NAMALWA (cell line): ENCODE data around the gene RXFP1.

Experiments used
- DNase-seq: peaks from one replicate; pipeline ENCODE4 v3.0.0-alpha.2; 2015; ENCODE audit warnings: low spot score

Gene RXFP1

DNA sequence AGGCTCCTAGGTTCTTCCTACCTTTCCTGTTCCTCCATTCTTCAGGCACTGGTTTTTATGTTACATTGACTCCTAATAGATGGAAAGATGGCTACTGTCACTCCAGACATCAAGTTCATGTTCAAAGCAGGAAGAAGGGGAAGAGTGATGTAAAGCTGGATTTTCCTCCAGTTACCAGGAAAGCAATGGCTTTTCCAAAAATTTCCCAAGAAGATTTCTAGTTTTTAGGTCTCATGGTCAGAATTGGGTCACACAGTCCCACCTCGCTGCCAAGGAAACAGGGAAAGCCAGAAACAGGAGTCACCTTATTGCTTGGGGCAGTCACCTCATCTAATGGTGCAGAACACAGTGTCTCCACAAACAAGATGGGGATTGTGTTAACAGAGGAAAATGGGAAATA lies 21.5 kb downstream of the RXFP1 start:
- no peak for DNase-seq

DNA sequence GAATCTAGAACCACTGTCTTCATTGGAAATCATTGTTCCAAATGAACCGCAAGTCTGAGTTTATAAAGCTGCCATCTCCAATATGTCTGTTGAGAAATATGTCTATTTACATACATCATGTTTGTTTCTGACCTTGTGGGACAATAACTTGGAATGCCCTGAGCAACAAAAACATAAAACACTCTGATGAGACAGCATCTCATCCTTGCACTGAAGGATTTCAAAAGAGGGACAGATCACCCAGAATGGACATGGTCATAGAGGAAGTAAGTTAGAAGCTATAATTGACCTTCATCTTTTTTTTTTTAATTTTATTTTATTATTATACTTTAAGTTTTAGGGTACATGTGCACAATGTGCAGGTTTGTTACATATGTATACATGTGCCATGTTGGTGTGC lies 22.5 kb downstream of the RXFP1 start:
- DNase-seq: no peak

DNA sequence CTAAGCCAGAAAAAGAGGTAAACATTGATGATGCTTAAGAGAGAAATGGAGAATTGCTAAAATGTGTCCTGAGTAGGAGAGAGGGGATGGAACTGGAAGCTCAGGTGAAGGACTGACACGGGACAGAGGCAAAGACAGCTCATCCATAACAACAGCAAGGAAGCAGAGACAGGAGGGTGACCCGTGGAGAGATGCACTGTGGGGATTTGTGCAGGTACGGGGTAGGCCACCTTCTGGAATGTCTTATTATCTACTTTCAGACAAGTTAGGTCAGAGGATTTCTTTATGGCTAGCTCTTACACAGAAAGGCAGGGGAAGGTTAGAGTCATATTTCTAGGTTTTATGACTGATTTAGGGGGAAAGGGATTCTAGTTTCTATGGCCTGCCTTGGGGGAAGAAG lies 31.7 kb downstream of the RXFP1 start:
- DNase-seq: no peak

DNA sequence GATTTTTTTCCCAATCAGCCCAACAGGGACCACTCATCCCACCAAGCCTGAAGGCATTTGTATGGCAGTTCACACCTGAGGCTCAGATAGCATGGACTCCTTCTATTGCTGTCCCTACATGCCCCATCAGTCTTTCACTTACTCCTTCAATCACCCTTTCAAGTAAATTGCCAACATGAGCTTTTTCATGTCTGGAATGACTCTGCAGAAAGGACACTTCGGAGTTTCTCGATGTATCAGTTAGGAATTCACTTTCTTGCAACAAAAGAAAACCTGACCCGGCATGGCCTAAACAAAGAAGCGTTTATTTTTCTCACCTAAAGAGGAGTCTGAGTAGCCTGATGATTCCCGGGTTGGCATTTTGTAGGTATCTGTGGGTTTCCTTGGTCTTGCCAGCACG lies 38.6 kb downstream of the RXFP1 start:
- no peak for DNase-seq

DNA sequence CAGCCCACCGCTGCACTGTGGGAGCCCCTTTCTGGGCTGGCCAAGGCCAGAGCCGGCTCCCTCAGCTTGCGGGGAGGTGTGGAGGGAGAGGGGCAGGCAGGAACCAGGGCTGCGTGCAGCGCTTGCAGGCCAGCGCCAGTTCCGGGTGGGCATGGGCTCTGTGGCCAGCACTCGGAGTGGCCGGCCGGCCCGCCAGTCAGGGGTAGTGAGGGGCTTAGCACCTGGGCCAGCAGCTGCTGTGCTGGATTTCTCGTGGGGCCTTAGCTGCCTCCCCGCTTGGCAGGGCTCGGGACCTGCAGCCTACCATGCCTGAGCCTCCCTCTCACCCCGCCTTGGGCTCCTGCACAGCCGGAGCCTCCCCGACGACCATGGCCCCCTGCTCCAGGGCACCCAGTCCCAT lies 45.2 kb downstream of the RXFP1 start:
- DNase-seq: no peak

DNA sequence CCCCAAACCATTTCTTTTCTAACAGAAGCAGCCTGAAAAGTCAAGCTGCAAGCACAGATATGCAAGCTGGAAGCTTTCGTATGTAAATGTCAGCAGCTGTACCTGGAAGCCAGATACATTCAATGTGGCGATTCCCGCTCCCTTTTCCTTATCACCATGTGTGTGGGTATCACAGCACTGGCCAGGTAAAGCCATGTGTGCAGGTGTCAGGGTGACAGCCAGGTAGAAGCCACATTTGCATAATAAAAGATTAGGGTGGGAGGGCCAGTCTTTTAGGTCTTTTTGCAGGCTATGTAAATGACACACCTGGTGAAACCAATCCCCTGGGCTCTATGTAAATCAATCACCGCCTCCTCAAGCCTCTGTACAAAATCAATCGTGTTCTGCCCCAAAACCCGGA lies 50.1 kb downstream of the RXFP1 start:
- DNase-seq: no peak

DNA sequence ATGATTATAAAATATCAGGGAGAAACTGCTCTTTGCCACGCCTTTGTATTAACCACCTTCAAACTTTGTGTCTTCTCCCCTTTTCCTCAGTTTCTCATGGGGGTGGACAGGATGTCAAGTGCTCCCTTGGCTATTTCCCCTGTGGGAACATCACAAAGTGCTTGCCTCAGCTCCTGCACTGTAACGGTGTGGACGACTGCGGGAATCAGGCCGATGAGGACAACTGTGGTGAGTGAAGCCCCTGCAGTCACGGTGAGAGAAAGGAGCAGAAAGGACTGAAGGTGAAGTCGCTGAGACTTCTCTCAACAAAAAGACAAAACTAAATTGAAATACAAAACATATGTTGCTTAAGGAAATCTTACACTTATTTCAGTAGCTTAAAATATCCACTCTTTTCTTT lies 50.9 kb downstream of the RXFP1 start:
- DNase-seq: no peak

DNA sequence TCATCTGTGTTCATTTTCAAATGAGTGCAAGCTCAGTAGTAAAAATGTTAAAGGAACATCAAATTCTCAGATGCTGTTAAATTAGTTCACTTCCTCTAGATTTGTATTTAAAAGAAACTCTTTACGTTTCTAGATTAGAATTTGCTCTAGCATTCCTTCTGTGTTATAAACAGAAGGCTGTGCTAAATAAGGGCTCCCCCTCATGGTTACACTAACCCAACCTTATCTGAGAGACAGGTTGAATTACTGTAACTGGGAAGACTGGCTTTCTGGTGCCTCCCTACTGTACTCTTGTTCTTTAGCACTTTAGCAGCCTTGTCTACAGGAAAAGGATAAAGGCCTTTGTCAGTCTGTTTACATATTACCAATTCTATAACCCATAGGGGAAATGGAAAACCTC lies 56.8 kb downstream of the RXFP1 start:
- peak; percentile 38 for DNase-seq

DNA sequence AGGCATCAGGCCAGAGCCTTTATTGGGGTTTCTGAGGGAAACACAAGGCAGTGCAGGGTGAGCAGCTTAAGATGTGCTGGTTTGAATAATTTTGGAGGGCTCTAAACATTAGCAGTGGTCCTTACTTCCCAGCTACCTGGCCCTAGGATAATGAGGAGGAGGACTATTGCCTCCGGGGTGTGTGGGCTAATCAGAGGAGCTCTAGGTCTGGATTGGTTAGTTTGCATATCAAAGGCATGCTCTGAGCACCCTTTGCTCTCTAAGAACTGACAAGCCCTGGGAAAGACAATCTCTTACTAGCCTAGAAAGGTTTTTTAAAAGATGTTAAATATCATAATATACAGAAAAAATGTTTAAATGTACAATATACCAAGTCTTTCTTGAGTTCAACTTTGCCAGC lies 58.4 kb downstream of the RXFP1 start:
- DNase-seq: no peak

DNA sequence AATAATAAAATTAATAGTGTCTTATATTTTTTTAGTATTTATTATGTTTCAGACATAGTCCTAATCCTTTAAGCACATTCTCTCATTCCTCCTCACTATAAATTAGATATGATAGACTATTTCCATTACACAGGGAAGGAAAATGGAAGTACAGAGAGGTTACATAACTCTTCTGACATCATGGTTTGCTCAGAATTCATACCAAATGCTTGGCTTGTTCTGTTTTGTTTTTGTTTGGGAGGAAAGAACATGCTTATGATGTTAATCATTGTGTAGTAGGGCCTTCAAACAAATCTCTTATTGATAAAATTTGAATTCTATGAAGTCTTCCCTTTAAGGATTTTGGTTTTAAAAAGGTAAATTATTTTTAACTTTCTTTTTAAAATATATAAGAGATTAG lies 59.5 kb downstream of the RXFP1 start:
- no peak for DNase-seq

DNA sequence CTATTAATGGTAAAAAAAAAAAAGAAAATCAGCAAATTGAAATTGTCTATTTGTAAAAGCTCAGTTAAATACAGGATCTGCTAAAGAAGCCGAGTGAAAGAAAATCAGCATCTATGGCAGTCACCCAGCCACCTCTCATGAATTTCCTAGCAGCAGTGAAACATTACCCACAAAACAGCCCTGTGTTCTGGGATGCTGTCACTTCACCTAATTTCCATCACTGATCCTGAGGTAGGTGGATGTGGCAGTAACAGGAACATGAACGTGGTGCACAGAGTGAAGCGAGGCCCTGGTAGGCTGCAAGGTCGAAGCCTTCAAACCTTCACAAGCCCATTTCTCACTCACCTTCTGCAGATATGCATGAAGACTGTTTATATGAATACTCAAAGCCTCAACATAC lies 65.2 kb downstream of the RXFP1 start:
- no peak for DNase-seq

DNA sequence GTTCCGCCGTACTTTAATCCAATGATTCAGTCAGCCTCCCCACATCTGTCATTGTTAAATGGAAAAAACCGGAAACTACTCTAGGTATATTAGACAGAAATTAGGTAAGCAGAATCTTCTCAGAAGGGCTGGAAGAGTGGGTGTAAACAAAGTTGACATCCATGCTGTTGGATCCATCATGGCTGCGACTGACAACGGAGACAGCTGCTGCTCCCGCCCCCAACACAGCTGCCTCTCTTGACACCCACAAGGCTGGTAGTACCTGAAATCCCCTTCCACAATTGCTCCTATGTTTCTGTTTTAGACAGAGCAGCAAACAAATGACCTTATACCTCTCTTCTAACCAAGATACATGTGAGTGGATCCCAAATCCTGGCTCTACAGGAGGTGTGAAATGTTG lies 66.6 kb downstream of the RXFP1 start:
- DNase-seq: no peak

DNA sequence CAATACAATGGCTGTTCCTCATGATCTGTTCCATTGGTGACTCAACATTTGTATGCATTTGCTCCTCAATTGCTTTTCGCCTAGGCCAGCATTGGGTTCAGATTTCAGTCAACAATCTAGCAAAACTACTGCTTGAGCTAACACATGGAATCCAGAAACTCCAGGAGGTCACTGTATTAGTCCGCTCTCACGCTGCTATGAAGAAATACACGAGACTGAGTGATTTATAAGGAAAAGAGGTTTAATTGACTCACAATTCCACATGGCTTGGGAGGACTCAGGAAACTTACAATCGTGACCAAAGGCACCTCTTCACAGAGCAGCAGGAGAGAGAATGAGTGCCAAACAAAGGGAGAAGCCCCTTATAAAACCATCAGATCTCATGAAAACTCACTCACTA lies 67.1 kb downstream of the RXFP1 start:
- DNase-seq: no peak

DNA sequence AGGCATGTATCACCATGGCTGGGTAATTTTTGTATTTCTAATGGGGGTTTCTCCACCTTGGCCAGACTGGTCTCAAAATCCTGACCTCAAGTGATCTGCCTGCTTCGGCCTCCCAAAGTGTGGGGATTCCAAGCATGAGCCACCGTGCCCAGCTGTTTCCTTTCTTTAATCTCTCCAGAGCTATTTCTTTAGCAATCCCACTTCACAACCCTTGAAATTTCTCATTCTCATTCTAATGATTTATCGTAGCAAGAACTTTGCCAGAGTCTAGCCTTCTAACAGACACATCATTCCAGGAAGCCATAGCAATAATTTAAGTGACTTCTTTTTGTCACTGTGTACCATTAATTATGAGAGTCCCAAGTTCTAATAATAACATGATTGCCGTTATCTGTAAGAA lies 68.6 kb downstream of the RXFP1 start:
- no peak for DNase-seq

DNA sequence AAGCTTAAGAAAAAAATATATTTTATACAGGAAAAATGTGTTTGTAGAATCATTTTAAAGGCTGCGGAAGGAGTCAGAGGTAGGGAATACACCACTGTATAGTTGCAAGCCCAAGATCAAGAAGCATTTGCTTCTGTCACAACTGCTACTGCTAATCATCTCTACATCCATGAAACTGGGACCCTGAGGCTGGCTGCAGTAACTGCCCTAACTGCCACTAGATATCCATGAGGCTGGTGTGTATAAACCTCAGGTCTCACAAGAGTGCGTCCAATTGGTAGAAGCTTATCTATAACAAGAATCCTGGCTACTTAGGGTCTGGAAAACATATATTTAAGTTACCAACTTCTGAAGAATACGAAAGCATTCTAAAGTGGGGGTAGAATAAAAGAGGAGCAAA lies 69.1 kb downstream of the RXFP1 start:
- DNase-seq: no peak

DNA sequence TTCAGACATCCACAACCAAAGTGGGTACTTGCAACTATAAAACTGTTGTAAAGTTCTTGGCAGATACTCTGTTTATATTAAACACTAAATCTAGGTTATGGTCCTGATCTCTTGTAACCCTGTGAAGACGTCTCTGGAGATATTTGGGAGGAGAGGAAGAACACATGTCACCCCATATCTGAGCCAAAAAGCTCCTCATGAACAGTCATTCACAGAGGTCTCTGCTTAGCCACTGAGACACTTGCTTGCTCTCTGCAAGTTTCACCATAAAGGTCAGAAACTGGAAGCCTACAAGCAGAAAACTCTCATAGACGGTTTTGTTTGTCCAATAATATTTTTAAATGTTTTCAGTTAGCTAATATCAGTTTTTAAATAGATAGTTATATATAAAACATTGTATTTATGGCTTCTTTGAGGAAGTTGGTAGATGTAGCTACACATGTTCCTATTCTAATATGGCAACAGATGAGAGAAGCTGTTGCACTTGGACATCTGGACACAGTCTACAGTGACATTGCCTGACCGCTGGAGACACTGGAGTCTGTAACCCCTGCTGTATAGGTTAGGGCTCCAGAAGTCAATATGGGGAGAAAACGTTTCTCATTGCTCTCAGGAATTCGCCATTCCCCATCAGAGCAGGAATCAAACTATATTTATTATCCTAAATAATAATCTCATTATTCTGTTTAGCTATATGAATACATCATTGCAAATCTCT lies 76.4 kb downstream of the RXFP1 start:
- no peak for DNase-seq

DNA sequence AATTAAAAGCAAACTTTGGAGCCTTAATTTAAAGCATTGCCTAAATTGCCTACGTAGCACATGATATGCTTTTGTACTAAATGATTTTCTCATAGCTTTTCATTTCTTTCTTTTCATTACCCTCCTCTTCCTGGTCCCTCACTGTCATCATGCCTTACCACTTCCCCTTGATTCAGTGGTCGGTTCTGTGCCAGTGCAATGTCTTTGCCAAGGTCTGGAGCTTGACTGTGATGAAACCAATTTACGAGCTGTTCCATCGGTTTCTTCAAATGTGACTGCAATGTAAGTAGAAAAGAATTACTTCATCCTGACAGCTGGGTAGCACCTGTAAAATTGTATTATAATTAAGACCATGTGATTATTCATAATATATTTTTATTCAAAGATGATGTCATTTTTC lies 77.5 kb downstream of the RXFP1 start:
- DNase-seq: no peak

DNA sequence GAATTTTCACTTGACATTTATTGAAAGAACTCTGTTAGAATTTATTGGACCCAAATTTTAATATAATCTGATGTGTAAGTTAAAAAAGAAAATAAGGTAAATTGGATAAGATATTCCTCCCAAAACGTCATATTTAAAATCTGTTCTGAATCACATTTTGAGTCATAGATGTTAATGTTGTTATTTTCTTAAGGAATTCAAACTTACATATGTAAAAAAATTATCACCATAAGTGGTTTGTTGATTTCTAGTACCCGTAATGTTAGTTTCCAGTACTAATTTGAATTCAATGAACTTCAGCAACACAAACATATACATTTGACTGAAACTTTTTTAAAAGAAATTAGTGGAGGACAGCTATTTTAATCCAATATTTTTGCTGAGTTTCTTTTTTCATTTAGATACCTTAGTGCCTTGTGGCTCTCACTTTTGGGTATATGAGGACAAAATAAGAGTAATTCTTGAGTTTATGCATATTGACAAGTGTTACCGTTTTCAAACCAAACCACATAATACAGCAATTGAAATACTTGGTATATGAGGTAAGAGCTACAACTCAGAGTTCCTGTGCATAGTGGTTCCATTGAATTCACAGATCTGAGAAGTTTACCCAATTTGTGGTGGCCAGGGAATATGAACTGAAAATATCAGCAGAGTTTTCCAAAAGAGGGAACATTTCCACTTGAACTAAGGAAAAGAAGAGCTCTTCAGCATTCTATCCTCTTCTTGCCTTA lies 78.2 kb downstream of the RXFP1 start:
- DNase-seq: no peak

DNA sequence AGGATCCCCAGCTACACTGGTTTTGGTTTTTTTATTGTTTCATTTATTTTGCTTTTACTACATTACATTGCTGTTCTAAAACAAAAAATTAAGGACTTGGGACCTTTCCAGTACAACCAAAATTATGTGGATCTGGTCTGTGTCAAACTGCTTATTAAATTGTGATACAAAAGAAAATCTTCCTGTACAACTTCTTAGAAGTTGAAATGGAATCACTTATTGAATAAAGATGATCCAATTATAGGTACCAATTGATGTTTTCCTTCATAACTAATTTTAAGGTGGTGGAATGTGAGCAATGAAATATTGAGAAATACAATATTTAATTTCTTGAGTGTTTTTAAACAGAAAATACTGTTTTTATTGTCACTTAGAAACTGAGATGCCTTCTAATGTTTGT lies 82.7 kb downstream of the RXFP1 start:
- DNase-seq: no peak

DNA sequence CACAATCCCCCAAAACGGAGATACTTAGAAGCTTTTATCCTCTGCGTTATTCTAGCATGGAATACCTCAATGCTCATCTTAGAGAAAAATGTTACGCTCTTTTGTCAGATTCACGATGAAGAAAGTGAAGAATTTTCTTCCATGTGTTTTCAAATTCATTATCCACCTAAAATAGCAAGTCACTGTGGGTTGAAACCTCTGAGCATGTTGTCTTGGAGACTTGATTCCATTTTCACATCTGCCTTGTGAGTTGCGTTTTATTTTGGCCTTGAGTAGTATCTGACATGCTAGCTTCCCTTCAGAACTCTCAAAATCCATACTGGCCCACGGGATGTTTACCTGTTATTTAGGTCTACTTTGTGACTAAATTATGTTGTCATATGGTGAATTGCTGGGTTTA lies 83.7 kb downstream of the RXFP1 start:
- DNase-seq: no peak

DNA sequence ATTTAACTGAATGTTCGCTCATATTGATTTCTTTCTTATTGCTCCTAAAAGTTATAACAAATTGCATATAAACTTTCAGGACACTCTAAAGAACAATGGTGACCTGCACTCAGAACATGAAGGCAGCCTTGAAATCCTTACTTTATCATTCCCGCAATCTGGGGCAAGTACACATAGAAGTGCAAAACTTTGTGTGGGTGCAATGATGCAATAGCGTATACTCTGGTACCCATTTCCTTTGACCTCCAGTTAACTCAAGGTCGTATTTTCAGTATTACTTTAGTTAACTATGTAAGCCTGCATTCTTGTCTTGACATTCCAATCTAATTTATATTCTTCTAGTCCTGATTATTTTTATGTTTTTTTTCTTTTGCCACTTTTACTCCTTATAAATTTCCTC lies 85.3 kb downstream of the RXFP1 start:
- no peak for DNase-seq

DNA sequence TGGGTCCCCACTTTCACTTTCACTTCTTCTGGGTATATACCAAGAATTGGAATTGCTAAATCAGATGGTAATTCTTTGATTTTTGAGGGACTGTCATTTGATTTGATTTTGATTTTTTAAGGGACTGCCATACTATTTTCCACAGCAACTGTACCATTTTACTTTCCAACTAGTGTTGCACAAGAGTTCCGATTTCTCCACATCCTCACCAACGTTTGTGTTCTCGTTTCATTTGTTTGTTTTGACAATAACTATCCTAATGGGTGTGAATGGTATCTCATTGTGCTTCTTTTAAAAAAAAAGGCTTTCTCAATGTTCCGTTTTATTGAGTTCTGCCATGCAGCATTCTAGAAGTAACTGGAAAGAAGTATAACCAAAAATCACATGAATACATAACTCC lies 87.4 kb downstream of the RXFP1 start:
- DNase-seq: no peak

DNA sequence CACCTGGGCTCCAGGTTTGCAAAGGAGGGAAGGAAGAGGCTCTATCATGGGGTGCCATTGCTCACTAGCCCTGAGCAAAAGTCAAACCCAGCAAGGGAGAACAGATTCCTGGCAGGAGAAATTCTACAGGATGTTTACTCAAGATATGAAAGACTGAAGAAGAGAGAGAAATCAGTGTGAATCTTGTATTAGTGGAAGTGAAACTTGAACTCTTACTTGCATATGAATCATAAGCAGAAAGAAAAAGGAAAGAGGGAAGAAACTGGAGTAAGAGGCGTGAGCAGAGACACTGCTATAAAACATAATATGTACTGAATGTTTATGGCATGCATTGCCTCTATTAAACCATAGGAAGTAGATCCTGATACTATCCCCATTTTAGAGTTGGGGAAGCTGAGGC lies 89.1 kb downstream of the RXFP1 start:
- peak; percentile 21 for DNase-seq

DNA sequence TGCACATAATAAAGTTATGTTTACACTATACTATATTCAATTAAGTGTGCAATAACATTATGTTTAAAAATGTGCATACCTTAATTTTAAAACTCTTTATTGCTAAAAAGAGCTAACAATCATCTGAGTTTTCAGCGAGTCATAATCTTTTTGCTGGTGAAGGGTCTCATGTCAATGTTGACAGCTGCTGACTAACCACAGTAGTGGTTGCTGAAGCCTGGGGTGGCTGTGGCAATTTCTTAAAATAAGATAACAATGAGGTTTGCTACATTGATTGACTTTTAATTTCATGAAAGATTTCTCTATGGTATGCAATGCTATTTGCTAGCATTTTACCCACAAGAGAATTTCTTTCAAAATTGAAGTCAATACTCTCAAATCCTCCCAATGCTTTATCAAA lies 91.4 kb downstream of the RXFP1 start:
- DNase-seq: no peak
